ENCODE measurements around the gene PIP5KL1. TPM values are rescaled to one million over a fixed set of nuclear protein-coding genes. Genes with fewer than 3 reads are reported as not detected.

PIP5KL1 gene
- total RNA-seq, 1 experiment from 2014 or later, result 0.17 TPM

- H3K27ac Mint-ChIP-seq (ENCODE audit: unreplicated experiment), result no peak overlapping the region
- no peaks in the 10 kb centered on the region for H3K27me3 Mint-ChIP-seq (ENCODE audit: unreplicated experiment)
- no TSS peak for BruUV-seq (replicated peaks)
- no peak for TF ChIP-seq CTCF (IDR thresholded peaks at IDR 0.05; ENCODE audit: unreplicated experiment)
- intact Hi-C loops (cut with micrococcal nuclease; ENCODE audit: unreplicated experiment), result loop anchor here (5.0 kb wide), 1 partner anchor 137 kb away; the partner anchor contains the start of gene TOR2A
- H3K9me3 Mint-ChIP-seq (ENCODE audit: low read depth, unreplicated experiment), result no peaks in the 10 kb centered on the region
- no peaks in the 10 kb centered on the region for H3K4me1 Mint-ChIP-seq (ENCODE audit: low read depth, unreplicated experiment)
- CTCF ChIA-PET, result interaction anchor here (0.9 to 1.1 kb wide), 2 partner anchors 139 to 152 kb away, joined by 3 to 5 read pairs; partner anchors contain the start of gene TOR2A
- H3K4me3 Mint-ChIP-seq (ENCODE audit: low read depth, unreplicated experiment), result no peak overlapping the region
- no peak for DNase-seq
- H3K36me3 Mint-ChIP-seq (ENCODE audit: insufficient read depth, unreplicated experiment), result peaks cover 8% of the 10 kb centered on the region
Measured at GRCh38 chr9:127873886-127874285, 56.7 kb downstream of the PIP5KL1 start.

GRCh38 chr9:127873223-127873691 lies 57.3 kb downstream of the PIP5KL1 start:
- DNase-seq, result no peak
- intact Hi-C loops (cut with micrococcal nuclease; ENCODE audit: unreplicated experiment), result loop anchor here (5.0 kb wide), 1 partner anchor 136 kb away; the partner anchor contains the start of gene TOR2A
- no TSS peak for BruUV-seq (replicated peaks)
- no peaks in the 10 kb centered on the region for H3K27me3 Mint-ChIP-seq (ENCODE audit: unreplicated experiment)
- H3K27ac Mint-ChIP-seq (ENCODE audit: unreplicated experiment), result no peak overlapping the region
- H3K9me3 Mint-ChIP-seq (ENCODE audit: low read depth, unreplicated experiment), result no peaks in the 10 kb centered on the region
- CTCF ChIA-PET, result interaction anchor here (0.6 to 1.1 kb wide), 2 partner anchors 138 to 145 kb away, joined by 5 to 8 read pairs; partner anchors contain the start of gene TOR2A
- TF ChIP-seq CTCF (IDR thresholded peaks at IDR 0.05; ENCODE audit: unreplicated experiment), result no peak
- H3K4me3 Mint-ChIP-seq (ENCODE audit: low read depth, unreplicated experiment), result no peak overlapping the region
- H3K4me1 Mint-ChIP-seq (ENCODE audit: low read depth, unreplicated experiment), result no peaks in the 10 kb centered on the region
- H3K36me3 Mint-ChIP-seq (ENCODE audit: insufficient read depth, unreplicated experiment), result peaks cover 5% of the 10 kb centered on the region

- CTCF ChIA-PET, result interaction anchor here (0.6 kb wide), 1 partner anchor 146 kb away, joined by 8 read pairs; no protein-coding TSS in a partner anchor
- no TSS peak for BruUV-seq (replicated peaks)
Measured at GRCh38 chr9:127872369-127873222, 58.0 kb downstream of the PIP5KL1 start.

GRCh38 chr9:127871531-127871930 lies 59.0 kb downstream of the PIP5KL1 start:
- H3K36me3 Mint-ChIP-seq (ENCODE audit: insufficient read depth, unreplicated experiment), result no peaks in the 10 kb centered on the region
- CTCF ChIA-PET, result interaction anchor here (0.6 kb wide), 1 partner anchor 158 kb away, joined by 3 read pairs; no protein-coding TSS in a partner anchor
- no peaks in the 10 kb centered on the region for H3K4me1 Mint-ChIP-seq (ENCODE audit: low read depth, unreplicated experiment)
- H3K27me3 Mint-ChIP-seq (ENCODE audit: unreplicated experiment), result no peaks in the 10 kb centered on the region
- H3K4me3 Mint-ChIP-seq (ENCODE audit: low read depth, unreplicated experiment), result no peak overlapping the region
- intact Hi-C loops (cut with micrococcal nuclease; ENCODE audit: unreplicated experiment), result loop anchor here (5.0 kb wide), 1 partner anchor 134 kb away; the partner anchor contains the start of gene TOR2A
- no peak for DNase-seq
- BruUV-seq (replicated peaks), result no TSS peak
- no peaks in the 10 kb centered on the region for H3K9me3 Mint-ChIP-seq (ENCODE audit: low read depth, unreplicated experiment)
- no peak for TF ChIP-seq CTCF (IDR thresholded peaks at IDR 0.05; ENCODE audit: unreplicated experiment)
- no peak overlapping the region for H3K27ac Mint-ChIP-seq (ENCODE audit: unreplicated experiment)

More at GRCh38 chr9:127872369-127873222, 58.0 kb downstream of the PIP5KL1 start:
- H3K4me1 Mint-ChIP-seq (ENCODE audit: low read depth, unreplicated experiment), result no peaks in the 10 kb centered on the region
- no peaks in the 10 kb centered on the region for H3K36me3 Mint-ChIP-seq (ENCODE audit: insufficient read depth, unreplicated experiment)
- no peak overlapping the region for H3K4me3 Mint-ChIP-seq (ENCODE audit: low read depth, unreplicated experiment)
- DNase-seq, result no peak
- intact Hi-C loops (cut with micrococcal nuclease; ENCODE audit: unreplicated experiment), result loop anchor here (5.0 kb wide), 1 partner anchor 135 kb away; the partner anchor contains the start of gene TOR2A
- TF ChIP-seq CTCF (IDR thresholded peaks at IDR 0.05; ENCODE audit: unreplicated experiment), result no peak
- H3K9me3 Mint-ChIP-seq (ENCODE audit: low read depth, unreplicated experiment), result no peaks in the 10 kb centered on the region
- H3K27me3 Mint-ChIP-seq (ENCODE audit: unreplicated experiment), result no peaks in the 10 kb centered on the region
- no peak overlapping the region for H3K27ac Mint-ChIP-seq (ENCODE audit: unreplicated experiment)
